NCI-H128 (cell line): ENCODE data around the gene ARHGAP26.

Experiments used
- DNase-seq: peaks from one replicate; lab custom pipeline; 2025; ENCODE audit not compliant: unreplicated experiment; lab: John Stamatoyannopoulos, UW

ARHGAP26 gene

DNA sequence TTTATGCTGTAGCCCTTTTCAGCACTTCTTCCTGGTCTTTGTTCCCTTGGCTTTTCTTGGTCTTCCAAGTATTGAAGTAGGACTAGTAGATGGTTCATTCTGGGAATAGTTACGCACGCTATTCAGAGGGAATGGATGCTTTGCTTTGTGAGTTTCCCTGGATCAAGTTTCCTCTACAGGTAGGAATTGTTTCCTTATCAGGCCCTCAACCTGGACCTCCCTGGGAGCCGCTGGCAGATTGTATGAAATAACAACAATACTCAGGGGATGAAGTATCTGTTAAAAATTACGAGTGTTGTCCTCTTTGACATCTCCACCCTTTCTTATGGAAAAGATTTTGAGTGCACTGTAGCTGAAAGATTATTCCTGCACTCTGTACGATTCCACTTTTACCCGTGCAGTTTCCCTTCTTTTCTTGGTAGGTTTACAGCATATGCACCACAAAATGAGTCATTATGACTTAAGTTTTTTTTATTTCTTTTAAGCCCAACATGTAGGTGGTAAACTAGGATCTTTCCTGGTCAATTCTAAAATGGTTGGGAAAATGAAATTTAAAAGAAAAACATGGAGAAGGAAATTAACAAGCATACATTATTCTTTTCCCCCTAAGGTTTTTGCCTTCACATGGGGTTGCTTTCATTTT is 57.9 kb downstream of the ARHGAP26 start:
- no peak for DNase-seq

DNA sequence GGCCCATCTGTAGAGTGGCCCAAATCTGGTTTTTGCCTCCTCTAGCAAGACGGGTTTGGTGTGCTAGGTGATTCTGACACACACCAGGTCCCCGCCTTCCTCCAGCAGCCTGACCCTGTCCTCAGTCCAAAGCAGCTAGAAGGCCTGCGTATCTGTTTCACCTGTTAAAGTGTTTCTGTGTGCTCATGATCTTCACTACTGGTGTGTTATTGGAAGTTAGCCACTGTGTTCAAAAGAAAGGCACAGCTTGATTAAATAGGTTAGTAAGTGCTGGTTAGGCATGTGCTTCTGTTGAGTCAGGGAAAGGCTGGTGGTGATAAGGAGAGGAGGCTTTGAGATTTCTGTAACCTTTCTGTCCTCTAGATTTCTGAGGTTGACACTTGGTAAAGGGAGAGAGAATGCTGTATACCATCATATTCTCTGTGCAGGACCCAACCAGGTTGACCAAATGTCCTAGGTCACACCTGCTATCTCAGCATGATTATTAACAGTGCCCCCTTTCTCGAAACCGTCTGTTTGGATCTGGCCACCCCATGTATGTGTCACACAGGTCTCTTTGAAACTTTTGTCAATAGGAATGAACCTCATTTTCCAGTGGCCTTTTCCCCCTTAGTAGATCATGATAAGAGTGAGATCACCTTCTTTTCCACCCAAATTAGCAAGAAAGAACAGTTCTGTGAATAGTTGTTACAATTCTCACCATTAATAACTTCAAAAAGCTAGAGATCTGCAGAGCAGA is 58.8 kb downstream of the ARHGAP26 start:
- no peak for DNase-seq

DNA sequence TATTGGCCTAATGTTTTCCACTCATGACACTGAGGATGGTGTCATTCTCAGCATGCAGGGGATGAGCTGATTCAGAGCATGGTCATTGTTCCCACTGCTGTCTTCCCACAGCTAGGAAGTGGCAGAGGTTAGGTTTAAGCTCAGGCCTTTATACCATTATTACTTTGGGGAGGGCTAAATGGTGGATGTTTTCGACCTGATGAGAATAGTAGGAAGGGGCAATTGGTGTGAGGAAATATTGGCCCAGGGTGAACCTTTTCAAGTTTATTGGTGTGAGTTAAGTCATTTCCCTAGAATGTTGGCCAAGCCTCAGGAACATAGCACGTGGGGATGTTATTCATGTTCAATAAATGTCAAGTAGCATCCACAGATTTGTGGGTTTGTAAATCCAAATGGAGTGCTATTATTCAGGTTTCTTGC is 59.6 kb downstream of the ARHGAP26 start:
- no peak for DNase-seq

DNA sequence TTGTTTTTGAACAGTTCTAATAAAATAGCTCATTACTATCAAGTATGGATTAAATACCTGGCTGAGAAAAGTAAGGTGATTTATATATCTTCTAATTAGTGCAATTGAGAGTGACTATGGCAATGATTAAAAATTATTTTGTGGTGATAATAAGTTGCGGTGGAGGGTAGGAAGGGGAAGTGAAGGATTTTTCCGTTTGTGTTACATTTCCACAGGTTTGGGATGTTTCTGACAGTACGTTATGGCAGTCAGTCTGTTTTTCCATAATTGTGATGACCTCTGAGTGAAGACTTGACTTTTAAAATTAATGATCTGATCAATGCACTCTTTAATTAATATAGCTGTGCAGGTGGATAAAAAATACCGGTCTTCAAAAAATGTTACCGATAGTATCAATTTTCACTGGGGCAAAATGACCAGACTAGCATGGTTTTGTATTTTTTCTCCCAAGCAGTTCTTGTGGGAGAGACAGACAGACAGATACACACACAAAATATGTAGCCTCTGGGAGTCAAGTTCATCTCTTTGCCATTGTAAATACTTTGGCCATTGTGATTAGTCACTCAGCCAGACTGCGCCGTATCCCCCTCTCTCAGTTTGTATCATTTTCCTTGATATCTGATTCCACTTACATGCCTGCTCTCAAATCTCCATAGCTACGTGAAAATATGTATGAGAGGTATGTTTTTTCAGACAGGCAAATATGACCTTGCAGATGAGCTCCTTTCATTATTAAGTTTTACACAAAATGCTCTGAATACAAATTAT is 60.2 kb downstream of the ARHGAP26 start:
- no peak for DNase-seq

DNA sequence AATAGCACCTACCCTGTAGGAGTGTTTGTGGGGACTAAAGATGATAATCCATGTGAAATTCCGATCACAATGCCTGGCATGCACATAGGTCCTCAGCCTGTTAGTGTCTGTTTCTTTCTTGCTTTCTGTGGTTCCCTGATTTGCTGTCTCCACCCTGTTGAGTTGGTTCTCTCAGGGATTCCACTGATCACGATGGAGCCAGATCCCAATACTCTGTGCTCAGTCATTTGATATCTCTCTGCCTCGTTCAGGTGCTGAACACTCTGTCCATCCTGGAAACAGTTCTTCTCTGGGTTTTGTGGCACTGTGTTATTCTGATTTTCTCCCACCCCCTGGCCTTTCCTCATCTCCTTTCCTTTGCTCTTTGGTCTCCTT is 60.8 kb downstream of the ARHGAP26 start:
- DNase-seq, result no peak

DNA sequence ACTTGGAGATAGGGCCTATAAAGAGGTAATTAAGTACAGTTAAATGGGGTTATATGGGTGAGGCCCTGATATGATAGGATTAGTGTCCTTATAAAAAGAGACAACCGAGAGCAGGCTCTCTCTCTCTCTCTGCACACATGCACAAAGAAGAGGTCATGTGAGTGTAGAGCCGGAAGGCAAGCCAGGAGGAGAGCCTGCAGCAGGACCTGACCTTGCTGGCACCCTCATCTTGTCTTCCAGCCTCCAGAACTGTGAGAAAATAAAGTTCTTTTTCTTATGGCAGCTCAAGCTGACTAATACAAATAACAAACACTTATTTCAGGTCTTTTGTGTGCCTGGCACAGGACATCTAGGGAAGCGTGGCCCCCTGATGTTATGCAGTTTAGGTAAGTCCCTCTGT is 62.1 kb downstream of the ARHGAP26 start:
- no peak for DNase-seq

DNA sequence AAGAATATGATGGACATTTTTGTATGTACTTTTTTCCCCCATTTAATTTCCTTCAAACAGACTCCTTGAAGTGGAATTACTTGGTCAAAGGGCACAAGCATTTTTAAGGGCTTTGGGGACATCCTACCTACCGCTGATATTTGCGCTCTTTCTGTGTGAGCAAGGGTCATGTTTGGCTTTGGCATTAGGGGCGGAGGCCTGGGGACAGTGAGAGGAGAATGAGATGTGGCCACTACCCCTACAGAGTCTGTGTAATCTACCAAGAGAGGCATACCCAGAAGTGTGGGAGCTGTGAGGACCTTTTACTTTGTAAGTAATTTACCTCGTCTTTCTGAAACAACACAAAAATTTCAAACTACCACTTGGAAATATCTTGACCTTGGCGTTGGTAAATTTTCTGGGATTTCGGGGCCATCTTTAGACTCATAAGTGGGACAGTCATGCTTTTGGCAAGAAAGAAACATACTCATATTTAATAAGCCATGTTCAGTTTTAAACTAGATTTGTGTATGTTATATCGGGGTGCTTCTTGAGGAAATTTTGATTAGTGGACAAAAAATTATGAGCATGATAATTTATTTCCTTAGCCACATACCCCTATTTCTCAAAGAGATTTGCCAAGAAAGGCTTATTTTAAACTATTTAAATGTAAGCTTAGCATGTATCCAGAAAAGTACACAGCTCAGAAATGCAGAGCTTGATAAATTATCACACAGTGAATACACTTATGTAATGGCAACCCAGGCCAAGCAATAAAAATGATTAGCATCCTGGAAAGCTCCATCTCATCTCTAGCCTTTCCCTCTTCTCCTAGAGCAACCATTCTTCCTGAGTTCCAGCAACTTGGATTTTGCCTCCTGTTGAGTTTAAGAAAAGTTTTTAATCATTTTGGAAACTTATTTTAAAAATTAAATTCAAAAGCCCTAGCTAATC is 63.6 kb downstream of the ARHGAP26 start:
- DNase-seq, result no peak

DNA sequence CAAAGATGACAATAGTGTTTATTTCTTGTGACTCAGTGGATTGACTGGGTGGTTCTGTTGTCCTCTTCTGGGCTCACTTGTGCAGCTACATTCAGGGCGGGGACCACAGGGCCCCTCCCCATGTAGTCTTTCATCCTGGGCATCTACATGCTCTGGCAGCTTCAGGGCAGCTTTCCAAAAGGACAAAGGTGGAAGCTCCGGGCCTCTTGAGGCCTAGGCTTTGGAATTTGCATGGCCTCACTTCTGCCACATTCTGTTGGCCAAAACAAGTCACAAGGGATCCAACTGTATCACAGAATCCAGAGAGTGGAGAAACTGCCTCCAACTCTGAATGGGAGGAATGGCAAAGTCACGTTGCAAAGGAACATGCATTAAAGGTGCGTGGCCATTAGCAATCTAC is 64.3 kb downstream of the ARHGAP26 start:
- DNase-seq, result no peak

DNA sequence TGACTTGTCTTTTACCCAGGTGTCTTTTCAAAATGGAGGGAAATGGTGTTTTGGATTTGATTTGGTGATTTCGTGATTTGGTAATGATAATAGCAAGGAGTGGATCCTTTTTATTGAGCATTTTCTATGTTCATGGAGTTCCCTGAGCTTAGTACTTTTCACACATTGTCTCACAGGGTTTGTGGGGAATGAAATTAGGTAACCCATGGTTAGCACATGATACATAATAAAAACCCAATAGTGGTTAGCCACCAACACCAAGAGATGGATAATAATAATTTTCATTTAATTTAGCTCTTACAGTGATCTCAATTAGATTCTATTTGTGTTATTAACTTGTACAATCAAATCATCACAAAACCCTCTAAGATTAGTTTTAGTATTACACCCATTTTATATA is 65.4 kb downstream of the ARHGAP26 start:
- no peak for DNase-seq

DNA sequence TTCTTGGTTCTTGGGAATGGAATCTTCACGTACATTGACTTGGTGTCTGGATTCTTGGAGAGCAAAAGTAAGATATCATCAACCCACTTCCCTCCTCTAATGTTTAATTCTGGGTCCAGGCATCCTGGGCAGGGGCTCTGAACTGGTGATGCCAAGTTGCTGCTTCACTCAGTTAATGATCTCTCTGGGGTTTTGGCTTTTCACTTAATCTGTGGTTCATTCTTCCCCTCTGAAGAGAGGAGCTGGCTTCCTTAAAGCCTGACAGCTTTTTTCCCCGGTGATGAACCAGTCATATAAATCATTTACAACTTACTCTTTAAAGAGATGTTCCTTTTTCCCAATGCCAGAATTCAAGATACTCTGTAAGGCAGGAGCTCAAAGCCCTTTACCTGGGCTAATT is 65.9 kb downstream of the ARHGAP26 start:
- DNase-seq, result no peak

DNA sequence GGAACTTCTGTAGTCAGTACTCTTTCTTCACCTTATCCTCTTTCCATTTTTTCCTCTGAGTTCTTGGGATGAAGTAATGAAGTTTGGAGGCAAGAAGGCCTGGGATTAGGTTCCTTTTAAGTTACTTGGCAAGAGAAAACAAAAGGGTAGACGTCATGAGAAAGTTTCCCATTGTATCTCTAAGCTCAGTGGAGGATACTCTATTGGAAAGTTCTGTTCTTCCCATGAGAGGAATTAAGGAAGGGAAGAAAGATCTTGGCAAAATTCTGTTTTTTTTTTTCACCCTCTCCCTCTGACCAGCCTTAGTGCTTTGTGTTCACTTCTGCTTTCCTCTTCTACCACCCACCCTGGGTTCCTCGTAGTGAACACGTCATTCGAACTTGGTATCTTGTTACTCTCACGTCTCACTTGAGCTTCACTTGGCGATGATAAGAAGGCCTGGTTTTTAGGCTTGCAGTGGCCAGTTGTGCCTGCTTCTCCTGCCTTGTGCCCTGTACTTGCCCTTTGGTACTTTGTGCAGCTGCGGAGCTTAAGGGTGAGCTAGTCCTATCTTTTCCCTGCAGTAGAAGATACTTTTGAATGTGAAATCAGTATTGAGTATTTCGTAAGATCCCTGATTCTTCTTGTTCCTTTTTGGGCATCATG is 67.0 kb downstream of the ARHGAP26 start:
- no peak for DNase-seq

DNA sequence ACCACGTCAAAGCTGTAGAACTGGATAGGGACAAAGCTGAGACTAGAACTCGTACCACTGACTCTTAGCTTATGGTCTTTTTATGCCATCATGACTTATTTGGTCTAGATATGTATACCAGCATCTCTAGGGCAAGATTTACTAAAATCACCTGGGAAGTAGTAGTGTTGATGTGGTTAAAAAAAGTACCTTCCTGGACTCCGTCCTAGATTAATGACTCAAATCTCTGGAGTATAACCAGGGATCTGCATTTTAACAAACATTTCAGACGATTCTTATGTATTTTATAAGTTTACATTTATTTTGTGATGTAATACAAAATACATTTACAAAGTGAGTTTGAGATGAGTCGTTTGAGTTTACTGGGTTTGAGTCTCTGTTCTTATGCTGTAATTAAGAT is 68.7 kb downstream of the ARHGAP26 start:
- DNase-seq, result no peak

DNA sequence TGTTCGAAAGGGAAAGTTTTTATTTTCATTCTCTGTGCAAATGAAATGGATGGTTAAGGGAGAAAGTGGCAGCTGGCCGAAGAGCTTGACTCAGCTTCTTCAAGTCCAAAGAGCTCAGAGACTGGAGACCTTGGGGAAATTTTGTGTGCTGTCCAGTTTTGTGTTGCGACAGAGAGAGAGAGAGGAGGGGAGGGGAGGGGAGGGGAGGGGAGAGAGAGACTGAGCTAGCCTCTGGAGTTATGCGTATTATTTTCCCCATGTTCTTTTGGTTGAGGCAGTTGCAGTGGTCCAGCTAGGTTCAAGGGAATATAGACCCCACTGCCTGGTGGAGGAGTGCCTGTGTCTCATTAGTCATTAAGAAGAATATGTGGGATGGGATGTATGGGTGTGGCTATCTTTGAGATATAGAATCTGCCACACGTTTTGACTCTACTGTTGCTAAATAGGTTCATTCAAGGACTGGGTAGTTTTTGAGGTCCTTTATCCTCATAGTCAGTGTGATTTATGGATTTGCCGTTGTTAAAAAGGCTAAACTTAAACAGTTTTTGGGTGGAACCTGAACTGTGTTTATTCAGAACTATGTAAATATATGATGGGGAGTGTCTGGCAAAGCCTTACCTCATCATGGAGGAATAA is 69.7 kb downstream of the ARHGAP26 start:
- no peak for DNase-seq

DNA sequence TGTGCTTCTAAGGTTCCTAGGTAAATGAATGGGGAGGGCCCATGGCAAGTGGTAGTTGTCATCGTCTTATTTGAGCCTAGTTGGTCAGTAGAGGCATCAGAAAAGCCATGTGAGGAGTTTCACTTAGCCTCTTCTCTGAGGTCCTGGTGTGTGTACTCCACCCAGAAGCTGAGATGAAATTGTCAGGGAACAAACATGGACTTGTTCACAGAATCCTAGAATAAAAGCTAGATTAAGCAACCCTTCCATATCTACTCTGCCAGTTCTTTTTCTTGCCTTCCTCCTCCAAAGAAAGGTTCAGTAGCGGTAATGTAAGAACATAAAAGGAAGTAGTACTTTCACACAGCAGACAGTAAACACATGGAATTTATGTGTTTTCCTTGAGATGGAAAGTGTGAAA is 70.4 kb downstream of the ARHGAP26 start:
- DNase-seq, result no peak

DNA sequence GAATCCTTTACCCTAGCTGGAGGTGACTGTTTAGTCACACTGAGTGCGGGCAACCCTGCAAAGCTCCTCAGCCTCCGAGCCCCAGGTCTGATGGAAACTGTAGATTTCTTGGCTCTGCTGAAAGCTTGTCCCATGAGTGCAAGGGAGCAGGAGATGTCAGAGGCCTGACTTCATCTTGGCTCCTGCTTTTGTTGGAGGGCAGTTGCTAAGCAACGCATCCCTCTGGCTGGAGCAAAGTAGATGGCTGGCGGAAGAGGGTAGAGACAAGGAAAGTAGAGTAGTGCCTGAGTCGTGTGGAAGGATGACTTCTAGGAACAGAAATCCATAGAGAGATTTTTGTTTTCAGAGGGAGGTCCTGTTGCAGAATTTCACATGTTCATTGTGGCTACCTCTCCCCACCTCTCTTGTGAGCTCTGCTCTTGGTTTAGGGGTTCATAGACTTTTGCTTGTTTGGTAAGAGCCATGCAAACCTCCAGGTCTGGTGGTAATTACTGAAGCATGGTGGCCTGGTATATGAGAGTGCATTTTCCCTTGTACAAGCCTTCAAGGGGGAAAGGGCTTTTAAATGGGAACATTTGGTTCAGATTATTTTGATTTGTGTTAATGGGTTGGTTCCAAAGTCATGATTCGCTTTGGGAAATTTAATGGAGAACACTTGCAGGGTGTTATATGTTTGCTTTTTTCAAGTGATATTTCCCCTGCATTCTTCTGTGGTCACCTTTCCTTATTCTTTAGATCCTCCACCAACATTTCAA is 71.5 kb downstream of the ARHGAP26 start:
- DNase-seq, result no peak

DNA sequence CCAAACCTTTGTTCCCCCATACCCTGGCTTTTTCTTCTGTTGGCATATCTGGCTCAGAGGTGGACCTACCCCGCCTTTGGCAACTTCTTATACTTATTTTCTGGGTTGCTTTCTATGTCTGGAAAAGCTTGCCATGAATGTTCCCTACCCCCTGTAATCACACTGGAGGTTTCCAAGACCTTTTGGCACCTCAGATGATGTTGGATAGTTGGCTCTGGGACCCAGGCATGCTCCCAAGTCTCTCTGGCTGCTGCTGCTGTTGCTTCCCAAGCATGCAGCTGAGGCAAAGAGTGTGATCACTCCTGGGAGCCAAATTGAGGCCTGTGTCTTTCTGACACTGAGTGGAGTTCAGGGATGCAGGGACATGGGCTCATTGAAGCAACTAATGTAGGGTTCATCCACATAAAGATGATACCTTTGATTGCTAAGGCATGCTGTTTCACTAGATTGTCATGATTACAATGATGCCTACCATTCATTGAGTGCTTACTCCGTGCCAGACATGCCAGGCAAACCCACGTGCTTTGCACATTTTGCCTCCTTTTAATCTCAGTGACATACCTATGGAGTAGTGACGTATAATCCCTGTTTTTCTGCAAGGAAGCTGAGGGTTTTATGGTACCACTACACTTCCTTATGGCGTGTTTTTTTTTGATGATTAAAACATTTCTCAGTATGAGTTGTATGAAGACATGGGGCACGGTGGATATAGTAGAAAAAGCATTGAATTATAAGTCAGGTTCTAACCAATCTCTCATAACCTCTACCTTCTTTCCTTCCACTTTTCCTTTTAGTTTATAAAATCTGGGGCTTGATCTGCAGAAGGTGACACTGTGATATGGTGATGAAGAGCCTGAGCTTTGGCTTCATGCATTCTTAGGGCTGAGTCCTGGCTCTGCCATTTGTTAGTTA is 73.1 kb downstream of the ARHGAP26 start:
- no peak for DNase-seq

DNA sequence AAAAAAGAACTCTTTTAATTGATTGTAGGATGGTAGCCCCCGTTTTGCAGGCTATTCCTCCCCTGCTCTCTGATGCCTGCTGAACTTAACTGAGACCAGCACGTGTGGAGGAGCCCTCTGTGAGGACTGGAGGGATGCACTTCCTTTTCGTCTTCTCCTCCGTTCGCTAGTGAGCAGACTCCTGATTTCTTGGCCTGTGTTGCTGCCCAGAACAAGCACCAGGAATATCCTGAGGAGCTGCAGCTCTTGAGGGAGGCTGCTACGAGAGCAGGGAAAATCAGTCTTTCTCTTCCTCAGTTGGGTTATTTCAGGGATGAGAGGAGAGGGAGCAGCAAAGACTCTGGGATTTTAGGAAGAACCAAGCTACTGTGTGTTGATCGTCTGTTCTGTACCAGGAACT is 74.7 kb downstream of the ARHGAP26 start:
- no peak for DNase-seq

DNA sequence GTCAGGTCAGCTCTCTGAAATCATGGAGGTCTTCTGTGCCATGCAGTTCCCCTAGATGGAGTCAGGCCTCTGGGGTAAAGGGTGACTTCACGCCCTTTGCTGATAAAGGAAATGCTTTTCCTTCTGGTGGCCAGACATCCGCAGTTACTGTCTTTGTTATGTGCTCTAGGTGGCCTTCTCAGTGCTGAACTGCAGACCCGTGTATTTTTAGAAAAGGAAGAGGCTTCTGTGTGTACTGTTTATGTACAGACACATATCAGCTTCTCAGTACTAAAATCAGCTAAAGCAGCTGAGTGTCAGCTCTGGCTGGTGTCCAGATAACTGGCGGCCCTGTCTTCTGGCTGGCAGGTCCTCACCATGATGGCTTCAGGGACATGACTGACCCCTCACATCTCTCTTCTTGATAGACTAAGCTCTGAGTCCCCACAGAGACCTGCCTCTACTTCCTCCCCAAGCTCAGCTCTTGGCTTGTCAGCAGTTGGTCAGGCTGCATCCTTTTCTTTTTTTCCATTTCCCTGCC is 75.3 kb downstream of the ARHGAP26 start:
- DNase-seq, result no peak
